AG04450 (cell line): ENCODE data around the gene ARHGAP9. TPM values are rescaled to one million over a fixed set of nuclear protein-coding genes. Genes with fewer than 3 reads are reported as not detected.
A peak's percentile ranks its signal among the peaks of the same experiment; 100 is the strongest.

Source experiments
- CTCF ChIA-PET: fragments of 300-600, 350-600 bp; formaldehyde crosslinking; extraction: SDS; loops from one replicate; lab custom pipeline; 2022; ENCODE audit warnings: antibody characterized with exemption, inconsistent platforms; lab: Charles Lee
- POLR2A ChIA-PET: fragments of 350-600 bp; formaldehyde crosslinking; extraction: SDS; loops from one replicate; lab custom pipeline; 2021; ENCODE audit warnings: antibody characterized with exemption, inconsistent platforms; lab: Yijun Ruan, JAX
- DNase-seq: peaks from one replicate; pipeline ENCODE4 v3.0.0-alpha.2; 2011; ENCODE audit warnings: low read depth, low spot score
- H3K27ac ChIP-seq: one replicate; pipeline ENCODE4 v1.5.1; 2012; ENCODE audit warnings: low read depth, low read length, control low read depth
- H3K27me3 ChIP-seq: one replicate; pipeline ENCODE4 v1.6.0; 2012; ENCODE audit warnings: low read length; ENCODE audit not compliant: control insufficient read depth, insufficient read depth
- H3K4me3 ChIP-seq: 2 replicates; pipeline ENCODE4 v1.5.1; 2011; ENCODE audit warnings: mild to moderate bottlenecking, low read depth, low read length, control low read depth
- H3K9me3 ChIP-seq: 2 replicates; pipeline ENCODE4 v1.5.1; 2012; ENCODE audit warnings: low read length; ENCODE audit not compliant: control insufficient read depth, insufficient read depth
- polyA plus RNA-seq: library from polyadenylated mRNA; depleted of rRNA; stranded (reverse); fragments of >200 nt; gene quantifications from 2 replicates; pipeline ENCODE4 v1.2.3, GENCODE V29; 2011
- TF ChIP-seq, protein P1 (sequence below): IDR thresholded peaks from 2 replicates; pipeline ENCODE4 v1.5.1; 2011; ENCODE audit warnings: low read depth, low read length, control low read depth, inconsistent platforms

ARHGAP9 gene
- polyA plus RNA-seq, 1 experiment: 1.2 TPM

DNA sequence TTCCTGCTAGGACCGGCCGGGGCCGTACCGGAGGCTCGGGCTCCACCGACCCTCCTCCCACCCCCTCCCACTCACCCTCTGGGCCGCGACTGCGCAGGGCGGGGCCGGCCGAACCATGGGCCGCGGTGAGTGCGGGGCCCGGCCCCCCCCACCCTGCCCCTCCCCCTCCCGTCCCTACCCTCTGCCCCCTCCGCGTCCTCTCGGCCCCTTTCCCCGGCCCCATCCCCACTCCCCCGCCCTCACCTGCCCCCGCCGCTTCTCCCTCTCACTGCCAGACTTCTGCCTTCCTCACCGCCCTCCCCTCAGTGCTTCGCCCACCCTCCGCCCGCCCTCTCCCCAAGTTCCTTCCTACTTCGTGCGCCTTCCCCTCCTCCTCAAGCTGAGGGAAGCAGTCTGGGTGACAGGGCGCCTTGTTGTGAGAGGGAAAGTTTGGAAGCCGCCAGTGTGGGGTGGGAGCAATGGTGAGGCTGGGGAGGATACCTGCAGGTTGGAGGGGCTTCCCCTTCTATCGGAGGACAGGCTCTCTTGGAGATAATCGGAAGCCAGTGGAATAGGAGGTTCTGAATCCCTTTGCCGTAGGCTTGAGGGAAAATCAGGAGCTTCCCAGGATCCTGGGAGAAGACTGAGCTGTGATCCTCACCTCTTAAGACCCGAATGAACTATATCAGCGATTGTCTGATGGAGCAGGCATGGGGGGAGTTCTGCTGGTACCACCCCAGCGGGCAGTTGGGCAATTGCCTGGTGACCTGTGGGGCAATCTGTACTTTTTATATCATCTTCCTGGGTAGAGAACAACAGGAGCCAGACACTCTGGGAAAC is 43.4 kb upstream of the ARHGAP9 start:
- CTCF ChIA-PET: no interaction called here
- POLR2A ChIA-PET: interaction anchor here (1.2 to 1.4 kb wide), 2 partner anchors 9 to 11 kb away, joined by 3 to 8 read pairs; no protein-coding TSS in a partner anchor
- peak overlapping the region; percentile 78 for H3K27ac ChIP-seq
- no peaks in the 10 kb centered on the region for H3K27me3 ChIP-seq
- H3K9me3 ChIP-seq: peaks cover 5% of the 10 kb centered on the region; the same call in 1 of the 2 replicates
- DNase-seq: no peak
- H3K4me3 ChIP-seq: peak overlapping the region; percentile 93
- TF ChIP-seq, protein P1, sequence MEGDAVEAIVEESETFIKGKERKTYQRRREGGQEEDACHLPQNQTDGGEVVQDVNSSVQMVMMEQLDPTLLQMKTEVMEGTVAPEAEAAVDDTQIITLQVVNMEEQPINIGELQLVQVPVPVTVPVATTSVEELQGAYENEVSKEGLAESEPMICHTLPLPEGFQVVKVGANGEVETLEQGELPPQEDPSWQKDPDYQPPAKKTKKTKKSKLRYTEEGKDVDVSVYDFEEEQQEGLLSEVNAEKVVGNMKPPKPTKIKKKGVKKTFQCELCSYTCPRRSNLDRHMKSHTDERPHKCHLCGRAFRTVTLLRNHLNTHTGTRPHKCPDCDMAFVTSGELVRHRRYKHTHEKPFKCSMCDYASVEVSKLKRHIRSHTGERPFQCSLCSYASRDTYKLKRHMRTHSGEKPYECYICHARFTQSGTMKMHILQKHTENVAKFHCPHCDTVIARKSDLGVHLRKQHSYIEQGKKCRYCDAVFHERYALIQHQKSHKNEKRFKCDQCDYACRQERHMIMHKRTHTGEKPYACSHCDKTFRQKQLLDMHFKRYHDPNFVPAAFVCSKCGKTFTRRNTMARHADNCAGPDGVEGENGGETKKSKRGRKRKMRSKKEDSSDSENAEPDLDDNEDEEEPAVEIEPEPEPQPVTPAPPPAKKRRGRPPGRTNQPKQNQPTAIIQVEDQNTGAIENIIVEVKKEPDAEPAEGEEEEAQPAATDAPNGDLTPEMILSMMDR: no peak

GRCh38 chr12:57522011-57522886 is 42.6 kb upstream of the ARHGAP9 start, which contains the start of gene MBD6:
MBD6 (plus strand) TSS chr12:57522824; CDS start chr12:57524304, 1,480 bp downstream.
- Histone ChIP-seq H3K4me3 (peak within 1 kb of the TSS; percentile 93), H3K27me3 (no peaks in the 10 kb centered on the region), H3K9me3 (peaks cover 5% of the 10 kb centered on the region; the same call in 1 of the 2 replicates), H3K27ac (peak within 1 kb of the TSS; percentile 98)
- CTCF ChIA-PET: no interaction called here
- POLR2A ChIA-PET: no interaction called here
- TF ChIP-seq, protein P1: no peak
- DNase-seq: peak; percentile 89

GRCh38 chr12:57521525-57522010 is 41.9 kb upstream of the ARHGAP9 start:
- Histone ChIP-seq H3K27me3 (no peaks in the 10 kb centered on the region), H3K9me3 (peaks cover 5% of the 10 kb centered on the region; the same call in 1 of the 2 replicates), H3K27ac (peak overlapping the region; percentile 98), H3K4me3 (peak overlapping the region; percentile 13; the same call in 1 of the 2 replicates)
- TF ChIP-seq, protein P1: no peak
- ChIA-PET POLR2A (no interaction called here), CTCF (interaction anchor here (0.7 kb wide), 1 partner anchor 80 kb away, joined by 6 read pairs; no protein-coding TSS in a partner anchor)
- no peak for DNase-seq

DNA sequence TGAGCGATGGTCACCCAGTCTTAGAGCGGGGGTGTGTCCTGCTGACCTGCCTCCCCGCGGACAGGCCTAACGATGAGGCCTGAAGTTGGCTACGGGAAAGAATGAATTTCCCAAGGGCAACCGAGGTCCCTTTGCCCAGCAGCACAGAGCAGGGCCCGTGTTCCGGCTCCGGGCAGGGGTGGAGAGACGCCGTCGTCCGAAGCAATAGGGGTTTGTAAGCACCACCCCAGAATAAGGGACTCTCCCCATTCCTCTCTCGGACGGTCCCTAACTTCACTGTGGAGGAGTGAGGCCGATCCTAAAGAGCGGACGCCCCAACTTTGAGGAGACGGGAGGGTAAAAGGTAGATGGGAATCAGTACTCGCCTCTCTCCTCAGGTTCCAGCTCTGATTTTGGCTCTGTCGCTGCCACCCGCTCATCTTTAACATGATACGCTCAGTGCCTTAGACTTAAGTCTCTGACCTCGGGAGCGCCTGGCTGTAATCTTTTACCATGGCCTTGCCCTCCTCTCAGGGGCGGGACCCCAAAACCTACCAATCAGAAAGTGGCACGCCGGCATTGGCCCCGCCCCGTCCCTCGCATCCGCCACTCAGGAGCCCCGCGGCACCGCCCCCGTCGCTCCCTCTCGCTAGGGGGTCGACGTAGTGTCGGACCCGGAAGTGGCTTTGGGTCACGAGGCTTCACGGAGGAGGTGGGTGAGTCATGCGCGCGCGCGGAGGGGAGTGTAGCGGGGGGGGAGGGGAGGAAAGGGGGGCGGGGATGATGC is 40.6 kb upstream of the ARHGAP9 start, which contains the start of gene DDIT3:
TSS of gene DDIT3 (minus strand) at position 462 of the 766 bp plus-strand sequence. CDS start 3,108 bp downstream, outside the sequence.
- H3K9me3 ChIP-seq: peaks cover 5% of the 10 kb centered on the region; the same call in 1 of the 2 replicates
- H3K27ac ChIP-seq: peak within 1 kb of the TSS; percentile 98
- DNase-seq: peak; percentile 98
- POLR2A ChIA-PET: interaction anchor here (0.6 to 1.5 kb wide), 8 partner anchors 17 to 1357 kb away, joined by 3 to 10 read pairs (median 4); partner anchors contain the start of genes ARHGEF25 and DCTN2
- TF ChIP-seq, protein P1: no peak
- peak within 1 kb of the TSS; percentile 100 for H3K4me3 ChIP-seq
- CTCF ChIA-PET: interaction anchor here (1.1 kb wide), 1 partner anchor 62 kb away, joined by 5 read pairs; no protein-coding TSS in a partner anchor
- no peaks in the 10 kb centered on the region for H3K27me3 ChIP-seq
